Transverse colon (tissue), 4 donors: ENCODE results near the gene SRGAP2B.
"Not testable (repeated sequence)": the region's sequence is repeated elsewhere in the genome, so short reads cannot be mapped to it uniquely, and the experiment has no call there.

Experiments
- EP300 ChIP-seq: sonication (generic); formaldehyde crosslinking; IDR thresholded peaks from one replicate; pipeline ENCODE4 v1.6.1; 2017; ENCODE audit warnings: antibody characterized with exemption, low read depth
- POLR2A ChIP-seq: fragments of 450-650 bp; IDR thresholded peaks from one replicate; pipeline ENCODE4 v1.6.1; 2016; ENCODE audit warnings: antibody characterized with exemption, mild to moderate bottlenecking, moderate library complexity
- POLR2AphosphoS5 ChIP-seq, 3 donors: sonication (generic); formaldehyde crosslinking; IDR thresholded peaks; one replicate each; pipeline ENCODE4 v1.6.1; 2016; ENCODE audit warnings: antibody characterized with exemption in 3 of 3
- TF ChIP-seq, protein P1 (sequence below), 5 experiments: fragments of 200-600 bp in 3 of 5; fragments of 450-650 bp in 2 of 5; sonication (generic) in 3 of 5; IDR thresholded peaks; 1 replicate in 2 of 5; 2 replicates in 3 of 5; pipeline ENCODE4 v1.5.1; 2016 to 2017; ENCODE audit warnings: antibody characterized with exemption in 5 of 5, inconsistent platforms in 3 of 5, mild to moderate bottlenecking in 2 of 5, moderate library complexity in 1 of 5

DNA sequence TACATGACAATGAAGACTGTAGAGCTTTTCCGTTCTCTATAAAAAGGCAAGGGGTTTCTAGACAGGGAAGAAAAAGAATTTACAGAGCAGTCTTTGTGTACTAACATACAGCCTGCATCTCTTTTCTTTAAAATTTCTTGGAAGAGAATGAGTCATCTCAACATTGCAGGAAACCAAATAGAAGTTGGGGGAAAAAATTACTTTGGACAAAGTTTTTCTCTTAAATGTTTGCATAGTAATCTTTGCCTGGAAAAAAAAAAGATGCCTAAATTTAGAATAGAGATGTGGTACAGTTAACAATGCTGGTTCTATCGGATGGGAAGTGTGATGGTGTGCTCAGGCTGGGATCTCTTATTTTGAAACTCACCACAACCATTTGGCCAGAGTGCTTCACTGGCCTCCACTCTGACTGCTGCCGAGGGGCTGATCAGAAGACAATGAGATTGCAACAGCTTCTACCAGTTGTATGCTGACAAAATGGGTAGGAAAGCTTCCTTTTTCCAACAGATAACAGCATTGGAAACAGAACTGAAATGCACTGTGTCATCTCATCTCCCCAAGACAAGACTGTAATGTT, 177.0 kb downstream of the SRGAP2B start:
- TF ChIP-seq, protein P1, sequence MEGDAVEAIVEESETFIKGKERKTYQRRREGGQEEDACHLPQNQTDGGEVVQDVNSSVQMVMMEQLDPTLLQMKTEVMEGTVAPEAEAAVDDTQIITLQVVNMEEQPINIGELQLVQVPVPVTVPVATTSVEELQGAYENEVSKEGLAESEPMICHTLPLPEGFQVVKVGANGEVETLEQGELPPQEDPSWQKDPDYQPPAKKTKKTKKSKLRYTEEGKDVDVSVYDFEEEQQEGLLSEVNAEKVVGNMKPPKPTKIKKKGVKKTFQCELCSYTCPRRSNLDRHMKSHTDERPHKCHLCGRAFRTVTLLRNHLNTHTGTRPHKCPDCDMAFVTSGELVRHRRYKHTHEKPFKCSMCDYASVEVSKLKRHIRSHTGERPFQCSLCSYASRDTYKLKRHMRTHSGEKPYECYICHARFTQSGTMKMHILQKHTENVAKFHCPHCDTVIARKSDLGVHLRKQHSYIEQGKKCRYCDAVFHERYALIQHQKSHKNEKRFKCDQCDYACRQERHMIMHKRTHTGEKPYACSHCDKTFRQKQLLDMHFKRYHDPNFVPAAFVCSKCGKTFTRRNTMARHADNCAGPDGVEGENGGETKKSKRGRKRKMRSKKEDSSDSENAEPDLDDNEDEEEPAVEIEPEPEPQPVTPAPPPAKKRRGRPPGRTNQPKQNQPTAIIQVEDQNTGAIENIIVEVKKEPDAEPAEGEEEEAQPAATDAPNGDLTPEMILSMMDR (IDR thresholded peaks at IDR 0.05): not testable (repeated sequence)
- not testable (repeated sequence) for TF ChIP-seq POLR2A; POLR2AphosphoS5 (IDR thresholded peaks at IDR 0.05); EP300
